Anterior cingulate cortex (tissue), 58 donors: Measurements from ENCODE around the gene TEKTIP1.
"Not testable (repeated sequence)": the region's sequence is repeated elsewhere in the genome, so short reads cannot be mapped to it uniquely, and the experiment has no call there.

ENCODE experiments used
- DNase-seq, 58 donors: peaks; one replicate each; lab custom pipeline; 2025; lab: John Stamatoyannopoulos, UW

TEKTIP1 gene

GRCh38 chr19:3550947-3551791 lies 12.2 kb downstream of the TEKTIP1 start:
- no peak for DNase-seq

DNA sequence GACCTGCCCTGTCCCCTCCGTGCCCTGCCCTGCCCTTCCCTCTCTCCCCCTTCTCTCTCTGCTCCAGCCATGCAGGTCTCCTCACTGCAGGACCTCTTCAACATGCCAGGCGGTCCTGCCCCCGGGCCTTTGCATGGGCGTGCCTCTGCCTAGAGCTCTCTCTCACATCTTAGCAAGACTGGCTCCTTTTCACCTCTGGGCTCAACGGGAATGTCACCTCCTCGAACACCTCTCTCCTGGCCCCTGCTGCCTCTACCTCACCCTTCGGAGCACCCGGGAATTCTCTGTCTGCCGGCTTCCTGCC lies 12.8 kb downstream of the TEKTIP1 start:
- DNase-seq: no peak

DNA sequence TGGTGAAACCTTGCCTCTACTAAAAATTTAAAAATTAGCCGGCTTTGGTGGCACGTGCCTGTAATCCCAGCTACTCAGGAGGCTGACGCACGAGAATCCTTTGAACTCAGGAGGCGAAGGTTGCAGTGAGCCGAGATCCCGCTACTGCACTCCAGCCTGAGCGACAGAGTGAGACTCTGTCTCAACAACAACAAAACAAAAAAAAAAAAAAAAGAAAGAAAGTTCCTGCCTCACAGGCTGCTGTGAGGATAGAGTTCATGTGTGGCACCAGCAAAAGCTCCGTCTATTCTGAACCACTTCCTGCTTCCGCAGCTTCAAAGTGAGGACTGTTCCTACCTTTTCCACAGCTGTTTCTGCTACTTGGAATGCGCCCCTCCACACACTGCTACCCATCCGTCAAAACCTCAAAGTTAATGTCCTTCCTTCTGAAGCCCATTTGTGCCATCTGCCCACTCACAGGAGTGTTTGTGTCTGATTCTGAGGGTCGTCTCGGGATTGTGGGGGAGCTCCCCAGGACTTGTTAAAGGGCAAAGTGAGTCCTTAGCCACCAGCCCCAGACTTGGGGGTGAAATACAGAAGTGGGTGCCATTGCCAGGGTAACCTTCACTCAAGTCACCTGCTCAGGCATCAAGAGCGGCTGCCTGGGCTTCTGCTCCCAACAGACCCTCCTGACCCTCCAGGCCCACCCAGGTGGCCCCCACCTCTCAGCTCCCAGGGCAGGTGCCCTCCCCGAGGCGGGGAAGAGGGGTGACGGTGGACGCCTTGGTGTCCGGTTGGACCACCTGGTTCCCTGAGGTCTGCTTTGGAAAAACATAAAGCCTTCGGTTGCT lies 15.5 kb downstream of the TEKTIP1 start:
- no peak for DNase-seq

- DNase-seq: no peak
These were observed 16.9 kb downstream of the TEKTIP1 start for GRCh38 chr19:3555653-3556422.

- peak in 1 of 58 donors; percentile 12 for DNase-seq
These were observed 17.5 kb downstream of the TEKTIP1 start for GRCh38 chr19:3556423-3556977.

GRCh38 chr19:3556978-3557460 lies 18.0 kb downstream of the TEKTIP1 start:
- DNase-seq: peak in 1 of 58 donors; percentile 33

DNA sequence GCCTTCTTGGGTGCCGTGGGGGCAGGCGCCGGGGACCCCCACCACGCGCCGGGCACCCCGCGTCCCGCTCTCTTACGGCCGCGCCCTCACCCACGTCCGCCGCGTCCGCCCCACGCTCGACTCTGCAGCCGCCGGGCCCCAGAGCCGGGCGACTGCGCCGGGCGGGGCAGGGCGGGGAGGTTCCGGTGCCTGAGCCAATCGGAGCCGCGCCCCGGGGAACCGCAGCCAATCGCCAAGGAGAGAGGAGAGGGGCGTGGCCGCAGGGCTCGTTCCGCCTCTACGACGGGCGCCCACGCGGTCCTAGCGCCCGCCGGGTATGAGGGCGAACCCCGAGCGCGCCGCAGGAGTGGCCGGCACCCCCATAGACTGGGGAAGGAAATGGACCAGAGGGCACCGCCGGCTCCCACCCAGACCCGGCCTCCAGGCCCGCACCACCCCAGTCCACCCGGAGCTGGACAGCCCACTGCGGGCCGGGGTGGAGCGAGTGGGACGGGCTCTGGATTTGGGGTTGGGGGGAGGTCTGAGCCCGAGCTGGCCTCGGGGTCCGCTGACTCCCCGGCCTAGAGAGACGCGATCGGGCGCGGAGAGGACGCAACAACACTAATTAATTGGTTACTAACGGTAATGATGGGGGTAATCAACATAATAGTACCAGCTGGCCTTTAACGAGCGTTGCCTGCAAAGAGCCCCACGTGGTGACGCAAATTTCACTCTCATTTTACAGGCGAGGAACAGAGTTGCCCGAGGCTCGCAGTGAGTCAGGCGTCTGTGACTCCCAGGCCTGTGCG lies 18.7 kb downstream of the TEKTIP1 start, which contains the start of gene MFSD12:
Gene MFSD12, minus strand, starts transcription at position 126 of the 788 bp plus-strand sequence. CDS start 183 bp downstream, outside the sequence.
- peak in 57 of 58 donors; percentile 49 to 95 (median 88) for DNase-seq

DNA sequence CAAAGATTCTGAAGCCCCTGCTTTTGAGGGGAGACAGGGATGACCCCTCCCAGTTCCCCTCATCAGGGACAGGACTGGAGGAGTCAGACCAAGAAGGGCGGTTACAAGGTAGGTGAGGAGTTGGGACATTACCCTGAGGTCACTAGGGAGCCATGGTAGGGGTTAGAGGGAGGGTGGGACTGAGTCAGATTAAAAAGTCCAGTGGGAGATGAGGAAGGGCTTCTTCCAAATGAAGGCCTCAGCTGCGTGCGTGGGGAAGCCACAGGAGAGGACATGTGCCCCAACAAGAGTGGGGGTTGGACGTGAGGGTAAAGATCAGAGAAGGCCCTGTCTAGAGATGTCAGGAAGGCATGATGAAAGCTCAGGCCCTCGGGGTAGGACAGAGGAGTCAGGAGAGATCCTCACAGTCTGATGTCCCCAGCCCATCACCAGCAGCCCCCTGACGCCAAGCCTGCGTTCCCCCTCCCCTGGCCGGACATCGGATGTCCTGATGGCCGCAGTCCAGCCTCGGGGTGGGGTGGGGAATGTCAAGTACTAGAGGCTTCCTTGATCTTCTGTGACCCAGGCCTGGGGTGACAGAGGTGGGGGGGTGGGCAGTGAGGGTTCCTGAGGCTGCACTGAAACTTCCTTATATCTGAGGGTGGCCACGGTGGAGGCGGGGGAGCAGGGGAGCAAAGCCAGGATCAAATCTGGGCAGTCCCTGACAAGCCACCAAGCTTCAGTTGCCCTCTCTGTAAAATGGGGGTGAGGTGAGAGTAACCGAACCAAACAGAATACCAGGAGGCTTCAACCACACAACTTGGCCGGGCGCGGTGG lies 24.9 kb downstream of the TEKTIP1 start:
- no peak for DNase-seq

DNA sequence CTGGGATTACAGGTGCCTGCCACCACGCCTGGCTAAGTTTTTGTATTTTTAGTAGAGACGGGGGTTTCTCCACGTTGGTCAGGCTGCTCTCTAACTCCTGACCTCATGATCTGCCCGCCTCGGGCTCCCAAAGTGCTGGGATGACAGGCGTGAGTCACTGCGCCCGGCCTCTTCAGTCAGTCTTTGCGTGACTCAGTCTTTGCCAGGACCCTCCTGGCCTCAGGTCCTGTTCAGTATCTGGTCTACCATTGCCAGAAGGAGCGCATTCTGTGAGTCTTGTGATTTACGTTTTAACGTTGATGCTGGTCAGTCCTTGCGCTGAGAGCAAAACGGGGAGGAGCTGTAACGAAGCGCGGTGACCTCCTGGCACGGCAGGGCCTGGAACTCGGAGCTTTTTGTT lies 26.2 kb downstream of the TEKTIP1 start:
- no peak for DNase-seq

DNA sequence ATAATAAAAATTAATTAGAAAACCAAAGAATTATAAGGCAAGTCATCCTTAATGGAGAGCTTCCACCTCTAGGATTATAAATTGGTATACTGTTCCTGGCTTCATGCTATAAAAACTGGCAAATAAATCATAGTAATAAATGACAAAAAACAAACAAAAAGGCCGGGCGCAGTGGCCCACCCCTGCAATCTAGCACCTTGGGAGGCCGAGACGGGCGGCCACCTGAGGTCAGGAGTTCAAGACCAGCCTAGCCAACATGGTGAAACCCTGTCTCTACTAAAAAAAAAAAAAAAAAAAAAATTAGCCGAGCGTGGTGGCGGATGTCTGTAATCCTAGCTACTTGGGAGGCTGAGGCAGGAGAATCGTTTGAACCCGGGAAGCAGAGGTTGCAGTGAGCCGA lies 31.1 kb downstream of the TEKTIP1 start:
- not testable (repeated sequence) for DNase-seq

- DNase-seq: peak in 33 of 58 donors; percentile 12 to 82 (median 49)
These were observed 31.6 kb downstream of the TEKTIP1 start for GRCh38 chr19:3570606-3571011.

DNA sequence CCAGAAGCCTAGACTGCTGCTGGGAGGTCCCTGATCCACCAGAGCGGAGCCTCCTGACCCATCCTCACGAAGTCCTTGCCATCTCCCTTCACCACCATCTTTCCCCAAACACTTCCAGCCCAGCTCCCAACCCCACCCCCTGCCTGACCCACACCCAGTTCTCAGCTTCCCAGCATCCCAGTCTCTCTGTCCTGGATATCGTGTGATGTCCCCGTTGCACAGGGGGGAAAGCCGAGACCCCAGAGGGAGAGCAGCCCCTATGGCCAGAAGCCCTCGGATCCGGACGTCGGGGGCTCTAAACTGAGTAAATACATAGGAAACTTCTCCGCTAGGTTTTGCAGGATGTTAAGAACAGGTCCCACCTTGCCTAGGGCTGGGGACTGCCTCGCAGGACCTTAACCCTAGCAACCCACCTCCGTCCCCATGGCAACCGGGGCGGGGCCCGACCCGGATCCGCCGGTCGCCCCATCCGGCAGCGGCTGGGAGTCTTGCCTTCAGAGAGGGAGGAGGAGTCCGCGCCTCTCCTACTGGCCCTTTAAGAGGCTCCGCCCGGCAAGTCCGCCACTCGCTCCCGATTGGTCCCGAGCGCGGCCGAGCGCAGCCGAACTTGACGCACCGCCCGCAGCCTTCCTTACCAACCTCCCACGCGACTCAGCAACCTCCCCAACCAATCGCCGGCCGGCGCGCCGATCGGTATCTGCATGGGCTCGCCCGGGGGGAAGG lies 33.3 kb downstream of the TEKTIP1 start:
- peak; percentile 86 to 100 (median 99) for DNase-seq

DNA sequence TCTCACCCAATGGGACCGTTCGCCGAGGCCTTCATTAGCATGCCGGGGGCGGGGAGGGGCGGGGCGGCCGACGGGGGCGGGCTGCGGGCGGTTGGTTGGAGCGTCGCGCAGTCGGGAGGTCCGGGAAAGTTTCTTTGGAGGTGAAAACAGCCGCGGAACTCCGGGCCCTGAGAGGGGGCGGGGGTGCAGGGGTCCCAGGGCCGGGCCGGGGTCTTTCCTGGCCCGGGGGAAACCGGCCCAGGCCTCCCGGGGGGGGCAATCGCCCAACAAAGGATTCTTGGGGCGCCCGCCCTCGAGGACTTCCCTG lies 33.8 kb downstream of the TEKTIP1 start, which contains the start of gene HMG20B:
Gene HMG20B, plus strand, starts transcription at position 90 of the 307 bp plus-strand sequence. CDS start 366 bp downstream, outside the sequence.
- no peak for DNase-seq

- no peak for DNase-seq
These were observed 34.3 kb downstream of the TEKTIP1 start for GRCh38 chr19:3573162-3573857.

DNA sequence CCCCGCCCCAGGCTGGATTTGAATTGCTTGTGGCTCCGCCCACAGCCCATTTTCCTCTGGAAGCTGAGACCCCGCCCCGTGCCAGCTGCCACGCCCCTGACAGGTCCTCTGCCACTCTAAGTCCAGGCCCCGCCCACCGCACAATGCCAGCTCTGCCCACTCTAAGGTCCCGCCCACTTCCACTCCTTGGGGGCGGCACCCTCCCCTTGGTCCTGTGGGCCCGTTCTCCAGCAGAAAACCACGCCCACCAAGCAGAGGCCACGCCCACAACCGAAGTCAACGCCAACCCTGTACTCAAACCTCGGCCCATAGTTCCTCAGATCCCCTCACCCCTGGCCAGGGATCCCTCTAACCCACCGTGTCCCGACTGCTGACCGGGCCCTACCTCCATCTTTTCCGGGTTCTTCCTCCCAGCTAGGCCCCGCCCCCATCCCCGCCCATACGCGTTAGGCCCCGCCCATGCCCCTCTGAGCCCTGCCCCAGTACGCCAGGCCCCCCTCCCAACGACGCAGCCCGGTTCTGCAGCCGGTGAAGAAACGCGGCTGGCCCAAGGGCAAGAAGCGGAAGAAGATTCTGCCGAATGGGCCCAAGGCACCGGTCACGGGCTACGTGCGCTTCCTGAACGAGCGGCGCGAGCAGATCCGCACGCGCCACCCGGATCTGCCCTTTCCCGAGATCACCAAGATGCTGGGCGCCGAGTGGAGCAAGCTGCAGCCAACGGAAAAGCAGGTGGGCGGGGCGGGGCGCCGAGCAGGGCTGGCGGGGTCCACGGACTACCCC lies 35.1 kb downstream of the TEKTIP1 start:
- peak in 49 of 58 donors; percentile 7 to 89 (median 56) for DNase-seq

DNA sequence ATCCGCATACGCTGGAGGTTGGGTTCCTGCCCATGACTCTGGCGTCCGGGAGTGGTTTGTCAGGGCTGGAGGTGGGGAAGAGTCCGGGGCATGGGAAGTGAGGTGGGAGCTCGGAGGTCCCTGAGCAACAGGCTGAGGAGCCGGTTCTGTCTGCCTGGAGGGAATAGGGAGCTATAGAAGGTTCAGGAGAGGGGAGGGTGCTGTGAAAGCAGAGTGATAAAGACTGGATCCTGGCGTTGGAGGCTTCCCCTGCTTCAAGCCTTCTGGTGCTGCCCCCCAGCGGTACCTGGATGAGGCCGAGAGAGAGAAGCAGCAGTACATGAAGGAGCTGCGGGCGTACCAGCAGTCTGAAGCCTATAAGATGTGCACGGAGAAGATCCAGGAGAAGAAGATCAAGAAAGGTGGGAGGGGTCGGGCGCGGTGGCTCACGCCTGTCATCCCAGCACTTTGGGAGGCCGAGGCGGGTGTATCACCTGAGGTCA lies 36.3 kb downstream of the TEKTIP1 start:
- peak in 16 of 58 donors; percentile 7 to 38 (median 24) for DNase-seq
